Vagina (tissue), 2 donors: ENCODE data around the gene CXXC4. TPM values are rescaled to one million over a fixed set of nuclear protein-coding genes. Genes with fewer than 3 reads are reported as not detected.
A peak's percentile ranks its signal among the peaks of the same experiment; 100 is the strongest.

Source experiments
- DNase-seq, 2 donors: peaks; one replicate each; pipeline ENCODE4 v3.0.0-alpha.2; 2017; ENCODE audit errors: extremely low spot score in 2 of 2
- H3K27ac ChIP-seq: fragments of 200-600 bp; sonication (generic); one replicate; pipeline ENCODE4 v1.5.1; 2019
- H3K27me3 ChIP-seq: fragments of 200-600 bp; sonication (generic); one replicate; pipeline ENCODE4 v1.5.1; 2019
- H3K36me3 ChIP-seq, 2 donors: fragments of 200-600 bp; sonication (generic); one replicate each; pipeline ENCODE4 v1.5.1; 2017 to 2019
- H3K4me1 ChIP-seq: fragments of 200-600 bp; sonication (generic); one replicate; pipeline ENCODE4 v1.5.1; 2019
- H3K4me3 ChIP-seq, 2 donors: fragments of 200-600 bp; sonication (generic); 1 replicate in 1 of 2; 2 replicates in 1 of 2; pipeline ENCODE4 v1.5.1; 2016 to 2019
- H3K9me3 ChIP-seq: fragments of 200-600 bp; sonication (generic); one replicate; pipeline ENCODE4 v1.5.1; 2019
- CTCF ChIP-seq, 3 experiments: fragments of 450-650 bp in 2 of 3; fragments of 200-600 bp in 1 of 3; sonication (generic) in 1 of 3; IDR thresholded peaks; one replicate each; pipeline ENCODE4 v1.5.1; 2017 to 2019; ENCODE audit warnings: antibody characterized with exemption in 3 of 3, mild to moderate bottlenecking in 2 of 3, moderate library complexity in 2 of 3
- POLR2A ChIP-seq, 2 donors: fragments of 450-650 bp; IDR thresholded peaks; one replicate each; pipeline ENCODE4 v1.6.1; 2017; ENCODE audit warnings: antibody characterized with exemption in 2 of 2, mild to moderate bottlenecking in 2 of 2, moderate library complexity in 2 of 2
- POLR2AphosphoS5 ChIP-seq, 2 donors: sonication (generic); formaldehyde crosslinking; IDR thresholded peaks; one replicate each; pipeline ENCODE4 v1.9.0; 2017; ENCODE audit warnings: antibody characterized with exemption in 2 of 2, mild to moderate bottlenecking in 2 of 2, low read depth in 1 of 2; ENCODE audit not compliant: insufficient read depth in 1 of 2
- intact Hi-C: fragments of 100-400 bp; cut with DNase I; formaldehyde crosslinking; loops from one replicate; pipeline ENCODE4 v1.15.1; 2023
- total RNA-seq: library from RNA; depleted of rRNA; stranded (reverse); fragments of >200 nt; gene quantifications from one replicate; pipeline ENCODE4 v1.2.3, GENCODE V29; 2016

Gene CXXC4
- total RNA-seq, 1 donor from 2014 or later, result 0.74 TPM

DNA sequence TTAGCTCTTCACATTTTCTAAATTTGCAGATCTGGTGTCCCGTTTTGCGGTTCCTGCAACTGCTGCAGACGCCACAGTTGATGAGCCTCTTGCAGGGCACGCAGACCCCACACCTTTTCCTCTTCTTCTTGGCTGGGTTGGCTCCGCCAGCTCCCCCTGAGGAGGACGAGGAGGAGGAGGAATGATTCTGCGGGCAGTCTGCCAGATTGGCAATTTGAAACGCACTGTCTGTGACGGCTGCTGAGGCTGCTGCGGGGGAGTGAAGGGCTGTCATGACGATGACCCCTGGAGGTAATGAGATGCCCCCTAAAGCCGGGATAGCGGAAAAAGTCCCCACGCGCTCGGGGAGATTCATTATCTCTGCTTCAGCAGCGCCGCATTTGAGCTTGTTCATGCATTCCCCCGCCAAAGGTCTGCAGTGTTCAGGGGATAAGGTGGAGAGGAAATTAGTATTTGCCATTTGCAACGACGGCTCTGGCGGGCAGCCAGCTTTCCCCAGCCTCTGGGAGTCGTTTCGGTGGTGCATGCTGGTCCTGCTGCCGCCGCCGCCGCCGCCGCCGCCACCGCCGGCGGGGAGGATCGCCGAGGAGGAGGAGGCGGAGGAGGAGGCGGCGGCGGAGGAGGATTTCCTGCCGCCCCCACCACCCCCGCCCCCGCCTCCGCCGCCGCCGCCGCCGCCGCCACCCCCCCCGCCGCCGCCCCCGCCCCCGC lies 3.8 kb downstream of the CXXC4 start:
- intact Hi-C loops, result no loop called here
- no peaks in the 10 kb centered on the region for H3K9me3 ChIP-seq
- no peaks in the 10 kb centered on the region for H3K36me3 ChIP-seq
- no peaks in the 10 kb centered on the region for H3K27me3 ChIP-seq
- peak overlapping the region; percentile 55 to 64 for H3K4me3 ChIP-seq
- no peak for DNase-seq
- TF ChIP-seq POLR2A (IDR thresholded peaks at IDR 0.05) (no peak), POLR2AphosphoS5 (IDR thresholded peaks at IDR 0.05; ENCODE audit: insufficient read depth in 1 of 2, low read depth in 1 of 2) (peak in 1 of 2 donors; percentile 20), CTCF (IDR thresholded peaks at IDR 0.05) (no peak)
- peaks cover 29% of the 10 kb centered on the region for H3K4me1 ChIP-seq
- no peak overlapping the region for H3K27ac ChIP-seq

DNA sequence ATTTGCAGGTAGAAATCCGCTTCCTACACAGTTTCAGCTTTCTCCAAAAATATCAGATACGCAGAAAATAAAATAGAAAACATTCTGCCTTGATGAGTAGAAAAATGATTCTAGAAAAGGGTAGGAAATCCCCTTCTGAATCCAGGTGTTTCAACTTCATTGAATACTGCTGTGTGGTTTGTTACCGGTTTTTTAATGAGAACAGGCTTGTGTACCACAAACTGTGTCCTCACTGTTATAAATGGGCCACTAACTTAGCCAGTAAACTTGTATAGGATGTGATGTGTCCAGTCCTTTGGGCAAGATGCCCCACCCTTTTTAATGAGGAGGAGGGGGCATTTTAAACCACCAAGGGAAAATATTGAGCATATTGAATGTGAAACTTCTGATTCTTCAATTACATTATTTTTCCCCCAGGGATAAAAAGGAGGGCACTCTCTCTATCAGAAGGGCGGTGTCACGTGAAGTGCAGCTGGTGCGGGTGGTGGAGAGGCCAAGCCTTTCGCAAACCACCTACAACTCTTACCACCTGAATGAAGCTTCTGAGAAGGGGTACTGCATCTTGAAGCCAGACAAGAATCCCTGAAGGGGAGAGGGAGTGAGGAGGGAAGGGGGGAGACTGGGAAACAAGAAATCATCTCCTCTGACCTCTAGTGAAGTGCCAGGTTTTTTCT lies 4.5 kb downstream of the CXXC4 start:
- Histone ChIP-seq H3K27me3 (no peaks in the 10 kb centered on the region), H3K9me3 (no peaks in the 10 kb centered on the region), H3K4me1 (peaks cover 22% of the 10 kb centered on the region), H3K36me3 (no peaks in the 10 kb centered on the region), H3K27ac (no peak overlapping the region), H3K4me3 (peak overlapping the region; percentile 55 to 64)
- no peak for TF ChIP-seq CTCF (IDR thresholded peaks at IDR 0.05)
- TF ChIP-seq POLR2AphosphoS5 (IDR thresholded peaks at IDR 0.05; ENCODE audit: insufficient read depth in 1 of 2, low read depth in 1 of 2), result no peak
- TF ChIP-seq POLR2A (IDR thresholded peaks at IDR 0.05), result no peak
- DNase-seq, result no peak
- intact Hi-C loops, result no loop called here

DNA sequence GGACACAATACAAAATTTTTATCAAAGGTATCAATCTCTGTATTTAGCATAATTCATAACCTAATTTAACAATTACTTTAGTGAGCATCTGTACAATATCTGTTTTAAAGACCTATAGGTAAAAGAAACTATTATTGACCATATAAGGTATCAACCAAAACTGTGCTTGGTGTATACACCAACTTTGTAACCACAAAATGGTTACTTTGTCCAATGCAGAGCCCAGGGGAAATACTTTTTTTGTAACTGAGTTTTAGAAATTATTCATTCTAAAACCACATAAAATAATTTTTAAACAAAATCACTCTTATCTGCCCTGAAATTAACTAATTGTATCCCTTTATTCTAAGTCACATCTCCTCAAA lies 5.0 kb downstream of the CXXC4 start:
- no peak for TF ChIP-seq POLR2AphosphoS5 (IDR thresholded peaks at IDR 0.05; ENCODE audit: insufficient read depth in 1 of 2, low read depth in 1 of 2)
- TF ChIP-seq CTCF (IDR thresholded peaks at IDR 0.05), result no peak
- TF ChIP-seq POLR2A (IDR thresholded peaks at IDR 0.05), result no peak
- intact Hi-C loops, result no loop called here
- no peaks in the 10 kb centered on the region for H3K36me3 ChIP-seq
- H3K27me3 ChIP-seq, result no peaks in the 10 kb centered on the region
- DNase-seq, result no peak
- no peak overlapping the region for H3K4me3 ChIP-seq
- peaks cover 20% of the 10 kb centered on the region for H3K4me1 ChIP-seq
- H3K27ac ChIP-seq, result no peak overlapping the region
- H3K9me3 ChIP-seq, result no peaks in the 10 kb centered on the region

DNA sequence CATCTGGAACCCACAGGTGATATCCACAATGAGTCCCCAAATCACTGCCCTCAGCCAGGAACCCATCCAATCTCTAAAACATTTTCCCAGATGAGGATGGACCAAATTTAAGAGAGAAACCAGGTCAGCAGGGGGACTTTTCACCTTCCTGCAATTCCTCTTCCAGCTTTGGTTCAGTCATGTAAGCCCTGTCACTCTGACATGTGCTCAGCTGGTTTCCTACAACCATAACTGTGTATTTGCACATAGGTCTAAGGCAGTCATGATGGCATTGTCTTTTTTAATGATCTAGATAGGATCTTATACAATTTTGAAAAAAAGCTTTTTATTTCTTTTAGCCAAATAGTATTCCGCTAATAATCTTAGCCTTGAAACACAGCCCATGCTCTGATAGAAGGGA lies 6.5 kb downstream of the CXXC4 start:
- Histone ChIP-seq H3K4me3 (no peak overlapping the region), H3K9me3 (no peaks in the 10 kb centered on the region), H3K36me3 (no peaks in the 10 kb centered on the region), H3K4me1 (peaks cover 20% of the 10 kb centered on the region), H3K27me3 (no peaks in the 10 kb centered on the region), H3K27ac (no peak overlapping the region)
- DNase-seq, result no peak
- intact Hi-C loops, result no loop called here
- TF ChIP-seq POLR2A (IDR thresholded peaks at IDR 0.05) (no peak), POLR2AphosphoS5 (IDR thresholded peaks at IDR 0.05; ENCODE audit: insufficient read depth in 1 of 2, low read depth in 1 of 2) (no peak), CTCF (IDR thresholded peaks at IDR 0.05) (no peak)
